ENCODE data around the gene PSME2. TPM values are rescaled to one million over a fixed set of nuclear protein-coding genes. Genes with fewer than 3 reads are reported as not detected.

The PSME2 gene
- total and polyA plus RNA-seq, 11 donors, result 51.4 to 360 (median 90.4) TPM

GRCh38 chr14:24182110-24182882, 35.9 kb upstream of the PSME2 start:
- no peak for TF ChIP-seq POLR2A (IDR thresholded peaks at IDR 0.05)
- TF ChIP-seq, protein P1, sequence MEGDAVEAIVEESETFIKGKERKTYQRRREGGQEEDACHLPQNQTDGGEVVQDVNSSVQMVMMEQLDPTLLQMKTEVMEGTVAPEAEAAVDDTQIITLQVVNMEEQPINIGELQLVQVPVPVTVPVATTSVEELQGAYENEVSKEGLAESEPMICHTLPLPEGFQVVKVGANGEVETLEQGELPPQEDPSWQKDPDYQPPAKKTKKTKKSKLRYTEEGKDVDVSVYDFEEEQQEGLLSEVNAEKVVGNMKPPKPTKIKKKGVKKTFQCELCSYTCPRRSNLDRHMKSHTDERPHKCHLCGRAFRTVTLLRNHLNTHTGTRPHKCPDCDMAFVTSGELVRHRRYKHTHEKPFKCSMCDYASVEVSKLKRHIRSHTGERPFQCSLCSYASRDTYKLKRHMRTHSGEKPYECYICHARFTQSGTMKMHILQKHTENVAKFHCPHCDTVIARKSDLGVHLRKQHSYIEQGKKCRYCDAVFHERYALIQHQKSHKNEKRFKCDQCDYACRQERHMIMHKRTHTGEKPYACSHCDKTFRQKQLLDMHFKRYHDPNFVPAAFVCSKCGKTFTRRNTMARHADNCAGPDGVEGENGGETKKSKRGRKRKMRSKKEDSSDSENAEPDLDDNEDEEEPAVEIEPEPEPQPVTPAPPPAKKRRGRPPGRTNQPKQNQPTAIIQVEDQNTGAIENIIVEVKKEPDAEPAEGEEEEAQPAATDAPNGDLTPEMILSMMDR (IDR thresholded peaks at IDR 0.05), result no peak
- H3K27me3 ChIP-seq, result no peaks in the 10 kb centered on the region
- no peak overlapping the region for H3K27ac ChIP-seq
- H3K36me3 ChIP-seq, result peaks cover 4 to 98% (median 81%) of the 10 kb centered on the region in 9 donors
- 85 to 89% (median 87%) methylated on average over 12 to 14 of the region's 14 CpGs for WGBS, 4 donors
- no peak overlapping the region for H3K4me3 ChIP-seq
- H3K9me3 ChIP-seq, result no peaks in the 10 kb centered on the region
- H3K4me1 ChIP-seq, result peaks cover 0 to 18% (median 9%) of the 10 kb centered on the region in 12 donors
- intact Hi-C loops (cut with DNase I), result no loop called here
- no peak for ATAC-seq
- no peak for DNase-seq

DNA sequence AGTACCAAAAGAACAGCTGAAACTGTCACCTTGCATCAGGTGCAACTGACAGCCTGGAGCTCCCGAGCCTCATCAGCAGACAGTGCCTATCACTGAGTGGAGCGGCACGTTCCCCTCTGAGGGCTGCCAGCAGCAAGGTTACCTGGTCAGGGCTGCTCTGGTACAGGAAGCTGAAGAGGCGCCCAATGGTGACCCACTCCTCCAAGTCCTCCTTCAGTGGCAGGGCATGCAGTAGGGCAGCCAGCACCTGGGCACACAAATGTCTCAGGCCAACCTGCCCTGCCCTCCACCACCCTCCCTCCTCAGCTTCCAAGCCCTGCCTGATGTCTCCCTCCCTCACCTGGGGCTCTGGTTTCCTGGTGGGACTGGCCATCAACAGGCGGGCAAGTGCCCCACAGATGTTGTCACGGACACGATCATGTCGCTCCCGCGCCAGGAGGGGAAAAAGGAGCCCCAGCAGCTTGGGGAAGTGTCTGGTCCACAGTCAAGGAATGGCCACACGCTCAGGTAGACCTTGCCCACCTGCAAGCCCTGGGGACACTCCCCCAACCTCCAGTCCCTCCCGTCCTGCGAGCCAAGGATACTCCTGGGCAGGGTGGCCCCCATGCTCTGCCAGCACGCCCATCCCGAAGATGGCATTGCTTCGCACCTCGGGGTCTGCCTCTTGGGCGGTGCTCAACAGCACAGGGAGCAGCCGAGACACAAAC, 35.1 kb upstream of the PSME2 start:
- intact Hi-C loops (cut with DNase I), result no loop called here
- DNase-seq (peak in 1 of 5 donors; percentile 13), ATAC-seq (no peak)
- peaks cover 0 to 17% (median 9%) of the 10 kb centered on the region in 12 donors for H3K4me1 ChIP-seq
- H3K36me3 ChIP-seq, result peaks cover 4 to 100% (median 84%) of the 10 kb centered on the region in 9 donors
- H3K27ac ChIP-seq, result no peak overlapping the region
- WGBS, 4 donors, result 81 to 94% (median 89%) methylated on average over 9 to 19 of the region's 19 CpGs
- TF ChIP-seq POLR2A (IDR thresholded peaks at IDR 0.05), result no peak
- TF ChIP-seq, protein P1 (IDR thresholded peaks at IDR 0.05), result no peak
- no peak overlapping the region for H3K4me3 ChIP-seq
- no peaks in the 10 kb centered on the region for H3K9me3 ChIP-seq
- no peaks in the 10 kb centered on the region for H3K27me3 ChIP-seq

DNA sequence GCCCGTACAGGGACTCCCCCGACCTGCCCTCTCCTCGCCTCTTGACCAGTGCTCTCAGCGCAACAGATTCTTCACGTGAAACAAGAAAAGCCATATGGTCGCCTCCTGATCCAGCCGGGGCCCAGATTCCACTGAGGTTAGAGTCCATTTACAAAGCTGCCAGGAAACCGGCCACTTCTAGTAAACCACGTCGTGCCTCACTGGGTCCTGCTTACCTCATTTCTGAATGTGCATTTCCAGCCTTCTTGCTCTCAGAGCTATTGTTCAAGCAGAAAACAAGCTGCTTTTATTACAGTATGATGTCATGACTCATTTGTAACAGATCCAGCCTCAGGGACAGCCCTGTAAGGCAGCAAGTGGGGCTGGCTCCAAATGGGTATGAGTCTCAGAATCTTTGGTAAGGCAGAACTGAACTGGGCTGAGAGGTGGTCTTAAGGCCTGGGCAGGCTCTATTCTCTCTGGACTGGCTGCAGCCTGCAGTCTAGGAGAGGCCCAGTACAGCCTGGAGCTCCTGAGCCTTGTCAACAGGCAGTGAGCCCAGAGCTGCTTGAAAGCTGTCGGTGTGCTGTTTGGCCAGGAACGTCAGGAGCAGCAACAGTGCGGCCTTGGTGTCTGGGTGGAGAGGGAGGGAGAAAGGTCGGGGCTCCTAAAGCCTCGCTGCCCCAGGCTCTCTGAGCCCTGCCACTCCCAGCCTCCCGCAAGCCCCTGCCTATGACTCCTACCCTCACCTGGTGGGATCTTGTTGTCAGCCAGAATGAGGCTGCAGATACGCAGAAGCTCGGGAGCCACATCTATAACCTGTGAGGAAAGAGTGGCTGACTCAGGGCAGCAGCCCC, 33.8 kb upstream of the PSME2 start:
- H3K27me3 ChIP-seq, result no peaks in the 10 kb centered on the region
- WGBS, 4 donors, result 59 to 82% (median 71%) methylated on average over 18 of the region's 18 CpGs
- peak in 2 of 5 donors; percentile 17 to 64 for DNase-seq
- no peaks in the 10 kb centered on the region for H3K9me3 ChIP-seq
- intact Hi-C loops (cut with DNase I), result no loop called here
- peaks cover 0 to 17% (median 9%) of the 10 kb centered on the region in 12 donors for H3K4me1 ChIP-seq
- H3K4me3 ChIP-seq, result no peak overlapping the region
- H3K27ac ChIP-seq, result peak overlapping the region; percentile 45 to 86 (median 68)
- peak; percentile 45 to 72 (median 64) for ATAC-seq
- TF ChIP-seq, protein P1 (IDR thresholded peaks at IDR 0.05), result no peak
- no peak for TF ChIP-seq POLR2A (IDR thresholded peaks at IDR 0.05)
- H3K36me3 ChIP-seq, result peaks cover 4 to 98% (median 78%) of the 10 kb centered on the region in 9 donors

Measured in heart left ventricle (tissue), 16 donors.